ENCODE measurements around the gene VWA3B. TPM values are rescaled to one million over a fixed set of nuclear protein-coding genes. Genes with fewer than 3 reads are reported as not detected.

Gene VWA3B
- total and polyA plus RNA-seq, 8 donors = 0.03 to 134 (median 2.2) TPM; not detected in 2

DNA sequence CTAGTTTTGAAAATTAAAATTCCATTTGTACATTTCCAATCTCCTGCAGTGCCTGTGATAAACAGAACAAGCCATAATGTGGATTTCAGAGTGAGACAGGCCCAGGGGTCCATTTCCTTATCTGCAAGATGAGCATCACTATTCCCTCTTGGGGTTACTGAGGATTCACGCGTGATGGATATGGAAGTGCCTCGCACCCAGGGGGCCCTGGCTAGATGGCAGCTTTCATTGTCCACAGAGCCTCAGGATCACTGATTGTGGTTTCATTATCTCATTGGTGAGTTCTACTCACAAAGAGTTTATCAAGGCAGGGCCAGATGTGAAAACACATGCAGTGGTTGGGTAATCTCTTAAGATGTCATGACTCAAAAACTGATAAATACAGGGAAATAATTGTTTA is 270.9 kb downstream of the VWA3B start:
- Histone ChIP-seq H3K27ac (no peak overlapping the region), H3K9me3 (peaks cover 0 to 7% (median 2%) of the 10 kb centered on the region in 4 donors), H3K27me3 (no peaks in the 10 kb centered on the region), H3K36me3 (no peaks in the 10 kb centered on the region), H3K4me1 (no peaks in the 10 kb centered on the region), H3K4me3 (no peak overlapping the region)
- whole genome bisulfite sequencing, 5 donors = 65 to 79% (median 66%) methylated on average over 3 of the region's 3 CpGs
- TF ChIP-seq POLR2AphosphoS5 (IDR thresholded peaks at IDR 0.05) (no peak), EP300 (IDR thresholded peaks at IDR 0.05) (no peak), POLR2A (IDR thresholded peaks at IDR 0.05) (no peak)
- TF ChIP-seq, protein P1, sequence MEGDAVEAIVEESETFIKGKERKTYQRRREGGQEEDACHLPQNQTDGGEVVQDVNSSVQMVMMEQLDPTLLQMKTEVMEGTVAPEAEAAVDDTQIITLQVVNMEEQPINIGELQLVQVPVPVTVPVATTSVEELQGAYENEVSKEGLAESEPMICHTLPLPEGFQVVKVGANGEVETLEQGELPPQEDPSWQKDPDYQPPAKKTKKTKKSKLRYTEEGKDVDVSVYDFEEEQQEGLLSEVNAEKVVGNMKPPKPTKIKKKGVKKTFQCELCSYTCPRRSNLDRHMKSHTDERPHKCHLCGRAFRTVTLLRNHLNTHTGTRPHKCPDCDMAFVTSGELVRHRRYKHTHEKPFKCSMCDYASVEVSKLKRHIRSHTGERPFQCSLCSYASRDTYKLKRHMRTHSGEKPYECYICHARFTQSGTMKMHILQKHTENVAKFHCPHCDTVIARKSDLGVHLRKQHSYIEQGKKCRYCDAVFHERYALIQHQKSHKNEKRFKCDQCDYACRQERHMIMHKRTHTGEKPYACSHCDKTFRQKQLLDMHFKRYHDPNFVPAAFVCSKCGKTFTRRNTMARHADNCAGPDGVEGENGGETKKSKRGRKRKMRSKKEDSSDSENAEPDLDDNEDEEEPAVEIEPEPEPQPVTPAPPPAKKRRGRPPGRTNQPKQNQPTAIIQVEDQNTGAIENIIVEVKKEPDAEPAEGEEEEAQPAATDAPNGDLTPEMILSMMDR (IDR thresholded peaks at IDR 0.05) = no peak
- no peak for DNase-seq
- intact Hi-C loops (cut with DNase I; ENCODE audit: low total_unique reads) = no loop called here

DNA sequence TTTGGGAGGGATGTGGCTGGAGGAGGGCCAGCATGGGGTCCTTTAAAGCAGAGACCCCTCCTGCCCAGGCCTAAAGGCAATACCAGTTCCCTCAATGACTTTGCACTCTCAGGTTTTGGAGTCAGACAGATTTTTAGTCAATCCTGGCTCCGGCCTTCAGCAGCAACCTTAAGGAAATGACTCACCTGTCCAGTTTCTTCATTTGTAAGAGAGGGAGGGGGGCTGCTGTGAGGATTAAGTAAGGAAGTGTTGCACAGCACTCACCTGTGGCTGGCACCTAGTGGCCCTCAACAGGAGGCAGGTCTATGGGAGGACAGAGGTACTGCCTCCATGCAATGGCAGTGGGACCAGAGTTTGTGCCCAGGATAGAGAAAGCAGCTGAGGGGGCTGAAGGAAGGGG is 273.0 kb downstream of the VWA3B start:
- no peak for DNase-seq
- Histone ChIP-seq H3K9me3 (no peaks in the 10 kb centered on the region), H3K27me3 (no peaks in the 10 kb centered on the region), H3K4me1 (no peaks in the 10 kb centered on the region), H3K27ac (no peak overlapping the region), H3K36me3 (no peaks in the 10 kb centered on the region), H3K4me3 (no peak overlapping the region)
- WGBS, 5 donors = 80 to 95% (median 89%) methylated on average over 1 of the region's 1 CpG
- intact Hi-C loops (cut with DNase I; ENCODE audit: low total_unique reads) = no loop called here
- TF ChIP-seq POLR2AphosphoS5 (IDR thresholded peaks at IDR 0.05) (no peak), EP300 (IDR thresholded peaks at IDR 0.05) (no peak), POLR2A (IDR thresholded peaks at IDR 0.05) (no peak)
- TF ChIP-seq, protein P1 (IDR thresholded peaks at IDR 0.05) = no peak

Other genes starting within 250 kb of the VWA3B start
- 100 to 1,000 TPM in 2 of 5 donors, 10 to 100 TPM in 3; 33.8 to 119 (median 79.7) TPM for gene TMEM131, start 91.2 kb upstream of the VWA3B start, total RNA-seq
- 1 to 10 TPM; 4.4 to 7.4 (median 5.8) TPM for gene TMEM131, start 91.2 kb upstream of the VWA3B start, polyA plus RNA-seq